ENCODE measurements around the gene CANT1.

DNA sequence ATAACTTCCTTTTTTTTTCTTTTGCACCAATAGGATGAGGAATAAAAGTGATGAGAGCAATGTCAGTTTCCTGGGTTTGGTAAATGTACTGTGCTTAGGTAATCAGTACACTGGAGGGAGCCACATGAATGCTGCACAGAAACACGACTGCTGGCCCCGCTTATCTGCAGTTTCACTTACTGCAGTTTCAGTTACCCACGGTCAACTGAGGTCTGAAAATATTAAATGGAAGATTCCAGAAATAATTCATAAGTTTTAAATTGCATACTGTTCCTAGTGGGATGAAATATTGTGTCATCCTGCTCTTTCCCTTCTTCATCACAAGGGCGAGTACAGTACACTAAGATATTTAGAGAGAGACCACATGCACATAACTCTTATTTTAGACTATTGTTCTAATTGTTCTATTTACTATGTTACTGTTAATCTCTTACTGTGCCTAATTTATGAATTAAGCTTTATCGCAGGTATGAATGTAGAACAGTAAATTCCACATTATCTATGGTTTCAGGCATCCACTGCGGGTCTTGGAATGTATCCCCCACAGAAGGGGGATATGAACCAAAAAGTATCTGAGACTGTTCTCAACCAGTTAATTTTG lies 23.4 kb downstream of the CANT1 start:
- TF ChIP-seq, protein P1, sequence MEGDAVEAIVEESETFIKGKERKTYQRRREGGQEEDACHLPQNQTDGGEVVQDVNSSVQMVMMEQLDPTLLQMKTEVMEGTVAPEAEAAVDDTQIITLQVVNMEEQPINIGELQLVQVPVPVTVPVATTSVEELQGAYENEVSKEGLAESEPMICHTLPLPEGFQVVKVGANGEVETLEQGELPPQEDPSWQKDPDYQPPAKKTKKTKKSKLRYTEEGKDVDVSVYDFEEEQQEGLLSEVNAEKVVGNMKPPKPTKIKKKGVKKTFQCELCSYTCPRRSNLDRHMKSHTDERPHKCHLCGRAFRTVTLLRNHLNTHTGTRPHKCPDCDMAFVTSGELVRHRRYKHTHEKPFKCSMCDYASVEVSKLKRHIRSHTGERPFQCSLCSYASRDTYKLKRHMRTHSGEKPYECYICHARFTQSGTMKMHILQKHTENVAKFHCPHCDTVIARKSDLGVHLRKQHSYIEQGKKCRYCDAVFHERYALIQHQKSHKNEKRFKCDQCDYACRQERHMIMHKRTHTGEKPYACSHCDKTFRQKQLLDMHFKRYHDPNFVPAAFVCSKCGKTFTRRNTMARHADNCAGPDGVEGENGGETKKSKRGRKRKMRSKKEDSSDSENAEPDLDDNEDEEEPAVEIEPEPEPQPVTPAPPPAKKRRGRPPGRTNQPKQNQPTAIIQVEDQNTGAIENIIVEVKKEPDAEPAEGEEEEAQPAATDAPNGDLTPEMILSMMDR (IDR thresholded peaks at IDR 0.05) = peak in 4 of 6 experiments; percentile 10 to 67 (median 59)
- TF ChIP-seq POLR2A (IDR thresholded peaks at IDR 0.05) = no peak
